HG03439 (cell line): Measurements from ENCODE around the gene KIF16B.

Experiments used
- ATAC-seq: cut with Tn5 transposase; IDR thresholded peaks from one replicate; pipeline ENCODE4 v1.9.1; 2021; ENCODE audit warnings: mild to moderate bottlenecking, moderate library complexity; ENCODE audit not compliant: unreplicated experiment

The KIF16B gene

DNA sequence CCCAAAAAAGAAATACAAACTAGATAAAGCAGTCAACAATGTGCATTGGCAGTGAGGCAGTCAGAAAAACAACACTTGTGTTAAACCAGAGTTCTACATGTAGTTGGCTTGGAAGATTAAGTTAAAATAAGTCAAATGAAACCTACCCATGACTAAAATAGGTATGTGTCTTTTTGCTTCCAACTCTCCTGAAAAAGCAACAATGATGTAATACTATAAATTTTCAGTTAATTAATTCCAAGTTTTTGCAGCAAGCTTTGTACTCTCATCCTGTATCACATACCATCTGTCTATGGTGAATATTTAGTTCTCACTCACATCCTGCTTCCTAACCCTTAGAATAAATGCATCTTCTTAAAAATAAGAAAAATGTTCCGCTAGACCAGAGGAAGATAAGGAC is 261.5 kb downstream of the KIF16B start:
- ATAC-seq = no peak

DNA sequence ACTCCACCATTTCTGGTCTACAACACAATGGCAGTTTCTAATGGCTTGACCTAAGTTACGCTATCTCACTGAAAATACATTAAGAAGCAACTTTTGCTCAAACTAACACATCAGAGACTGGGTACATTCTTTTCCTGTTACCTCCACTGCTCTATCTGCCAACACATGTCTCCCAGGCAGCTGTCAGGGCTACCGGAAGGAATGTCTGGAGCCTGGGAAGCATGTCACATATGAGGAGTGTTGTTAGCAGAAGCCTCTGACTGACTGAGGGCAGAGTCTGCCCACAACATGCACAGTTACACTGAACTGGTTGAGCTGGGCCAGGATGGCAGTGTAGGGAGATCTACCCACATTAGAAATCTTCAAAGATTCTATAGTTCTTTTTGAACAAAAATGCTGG is 264.5 kb downstream of the KIF16B start:
- no peak for ATAC-seq

DNA sequence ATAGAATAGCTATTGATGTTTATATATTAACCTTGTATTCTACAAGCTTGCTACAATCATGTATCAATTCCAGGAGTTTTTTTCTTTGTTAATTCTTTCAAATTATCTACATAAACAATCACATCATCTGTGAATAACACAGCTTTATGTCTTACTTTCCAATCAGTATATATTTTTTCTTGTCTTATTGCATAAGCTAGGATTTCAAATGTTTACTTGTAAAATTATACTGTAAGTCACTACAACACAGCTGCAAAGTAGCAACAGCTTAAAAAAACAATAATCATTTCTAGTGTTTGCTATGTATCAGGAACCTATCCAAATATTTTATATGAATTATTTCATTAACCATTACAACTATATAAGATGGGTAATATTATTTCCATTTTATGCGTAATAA is 270.4 kb downstream of the KIF16B start:
- ATAC-seq = no peak

DNA sequence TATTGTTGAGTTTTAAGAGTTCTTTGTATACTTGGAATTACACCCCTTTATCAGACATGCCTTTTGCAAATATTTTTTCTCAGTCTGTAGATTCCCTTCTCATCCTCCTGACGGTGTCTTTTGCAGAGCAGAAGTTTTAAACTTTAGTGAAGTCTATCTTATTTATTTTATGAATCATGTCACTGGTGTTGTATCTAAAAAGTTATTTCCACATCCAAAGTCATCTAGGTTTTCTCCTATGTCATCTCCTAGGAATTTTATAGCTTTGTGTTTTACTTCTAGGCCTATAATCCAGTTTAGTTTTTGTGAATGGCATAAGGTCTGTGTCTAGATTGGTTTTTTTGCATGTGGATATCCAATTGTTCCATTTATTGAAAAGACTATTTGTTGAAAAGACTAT is 271.3 kb downstream of the KIF16B start:
- no peak for ATAC-seq

DNA sequence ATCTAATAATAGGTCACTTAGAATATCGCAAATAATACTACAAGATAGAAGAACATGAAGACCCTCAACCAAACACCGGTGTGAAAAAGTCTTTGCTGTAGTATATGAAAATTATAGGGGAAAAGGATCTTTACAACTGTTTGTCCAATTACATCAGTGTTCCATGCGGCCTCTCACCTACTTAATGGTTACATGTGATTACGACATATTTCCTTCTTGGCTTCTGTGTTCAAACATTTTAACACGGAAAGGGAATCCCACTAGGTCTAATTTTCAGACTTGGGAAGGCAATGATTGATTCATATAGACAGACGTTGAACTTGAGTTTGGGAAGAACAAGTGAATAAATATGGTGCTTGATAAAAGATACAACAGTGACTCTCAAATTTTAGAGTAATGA is 273.4 kb downstream of the KIF16B start:
- ATAC-seq = no peak

DNA sequence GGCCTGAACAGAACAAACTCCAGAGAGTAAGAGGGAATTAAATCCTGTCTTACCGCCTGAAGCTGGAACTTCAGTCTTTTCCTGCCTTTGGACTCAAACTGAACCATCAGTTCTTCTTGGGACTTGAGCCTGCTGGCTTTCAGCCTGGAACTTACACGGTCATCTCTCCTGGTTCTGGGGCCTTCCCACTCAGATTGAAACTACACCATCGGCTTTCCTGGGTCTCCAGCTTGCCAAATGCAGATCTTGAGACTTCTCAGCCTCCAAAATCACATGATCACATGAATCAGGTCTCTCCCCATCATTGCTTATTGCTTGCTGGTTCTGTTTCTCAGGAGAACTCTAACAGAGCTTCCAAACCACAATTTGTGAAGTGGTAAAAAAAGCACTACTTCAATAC is 276.3 kb downstream of the KIF16B start:
- no peak for ATAC-seq

DNA sequence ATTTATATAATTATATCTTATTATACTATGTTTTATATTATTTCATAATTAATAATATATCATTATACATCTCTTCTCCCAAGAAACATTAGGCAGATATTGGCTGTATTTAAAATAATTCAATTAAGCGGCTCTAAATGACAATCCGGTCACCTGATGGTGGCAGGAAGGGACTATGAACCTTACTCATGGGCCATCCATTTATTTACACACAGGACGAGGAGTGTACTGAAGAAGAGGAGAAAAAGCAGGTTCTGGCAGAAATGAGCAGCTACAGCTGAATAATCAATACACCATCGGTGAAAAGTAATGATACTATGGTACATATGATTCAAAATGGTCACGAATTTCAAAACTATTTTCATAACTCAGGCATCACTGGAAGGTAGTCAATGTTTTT is 277.7 kb downstream of the KIF16B start:
- ATAC-seq = no peak

DNA sequence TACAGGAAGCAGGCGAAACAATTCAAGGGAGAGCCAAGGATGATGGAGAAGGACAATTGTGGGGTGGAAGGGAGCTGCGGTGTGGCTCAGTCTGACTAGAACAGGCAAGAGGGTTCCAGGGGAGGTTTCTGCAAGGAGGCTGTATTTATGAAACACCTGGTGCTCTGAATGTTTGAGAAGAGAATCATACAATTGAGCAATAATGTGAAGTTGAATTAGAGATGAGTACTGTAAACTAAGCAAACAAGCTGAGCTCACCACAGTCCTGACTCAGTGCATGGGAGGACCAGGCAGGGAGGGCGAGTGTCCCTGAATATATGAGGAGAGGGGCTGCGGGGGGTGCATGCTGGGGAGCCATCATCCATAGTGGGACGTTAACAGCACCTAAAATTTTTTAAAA is 279.7 kb downstream of the KIF16B start:
- no peak for ATAC-seq

DNA sequence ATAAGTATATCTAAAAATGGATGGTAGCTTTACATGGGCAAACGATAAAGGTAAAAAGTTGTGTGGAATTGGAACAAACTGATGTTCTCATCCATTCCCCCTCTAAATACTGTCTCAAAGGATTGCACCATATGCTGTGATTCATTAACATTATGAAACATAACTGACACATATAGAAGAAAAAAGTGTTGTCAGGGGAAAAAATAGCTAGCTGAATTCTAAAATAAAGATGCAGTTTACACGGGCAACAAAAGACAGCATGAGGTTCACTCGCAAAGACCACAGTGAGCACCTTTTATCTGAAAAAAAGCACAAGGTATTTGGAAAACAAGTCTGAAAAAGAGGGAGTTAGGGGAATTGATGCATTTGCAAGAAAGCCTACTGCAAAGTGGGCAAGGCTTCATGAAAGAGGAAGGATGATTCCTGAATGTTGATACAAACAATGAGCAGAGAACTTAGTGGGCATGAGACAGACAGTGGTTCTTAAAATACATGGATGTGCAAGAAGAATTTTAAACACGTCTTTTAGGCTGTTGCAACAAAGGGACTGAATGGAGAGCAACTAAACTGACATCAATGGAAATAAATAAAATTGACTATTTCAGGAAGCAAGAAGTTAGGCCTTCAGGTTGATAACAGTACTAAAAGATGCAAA is 280.9 kb downstream of the KIF16B start:
- no peak for ATAC-seq

DNA sequence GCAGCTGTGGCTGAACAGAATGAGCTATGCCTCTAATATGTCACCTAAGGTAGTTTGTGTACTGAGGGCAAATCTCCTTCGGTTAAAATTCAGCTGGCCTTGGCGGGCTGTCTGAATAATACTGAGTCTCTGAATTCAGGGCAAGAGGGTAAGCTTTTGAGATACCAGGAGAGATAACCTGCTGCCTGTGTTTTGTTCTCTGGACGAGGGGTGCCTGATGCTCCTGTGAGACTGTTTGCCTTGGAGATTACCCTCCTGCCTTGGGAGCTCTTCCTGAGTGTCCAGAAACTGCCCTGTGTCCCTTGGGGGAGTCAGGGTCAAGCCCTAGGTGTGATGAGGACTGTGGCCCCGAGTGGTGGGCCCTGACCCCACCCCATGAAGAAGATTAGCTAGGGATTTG is 282.9 kb downstream of the KIF16B start:
- ATAC-seq = no peak

DNA sequence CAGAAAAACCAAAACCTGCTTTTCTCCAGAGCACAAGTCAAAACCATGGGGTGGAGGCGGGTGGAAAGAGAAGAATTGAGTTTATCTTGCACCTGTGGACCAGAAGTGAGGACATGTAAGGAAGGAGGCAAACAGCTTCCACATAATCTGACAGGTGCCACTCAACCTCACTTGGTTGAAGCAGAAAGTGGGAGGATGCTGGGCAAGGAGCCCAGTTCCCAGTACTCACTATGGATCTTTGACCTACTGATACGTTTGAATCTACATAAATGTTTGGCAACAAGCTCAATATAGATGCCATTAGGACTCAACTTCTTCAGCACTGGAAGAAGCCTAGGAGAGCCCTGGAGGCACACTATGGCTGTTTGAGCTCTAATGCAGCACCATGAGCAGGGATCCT is 285.5 kb downstream of the KIF16B start:
- ATAC-seq = no peak

DNA sequence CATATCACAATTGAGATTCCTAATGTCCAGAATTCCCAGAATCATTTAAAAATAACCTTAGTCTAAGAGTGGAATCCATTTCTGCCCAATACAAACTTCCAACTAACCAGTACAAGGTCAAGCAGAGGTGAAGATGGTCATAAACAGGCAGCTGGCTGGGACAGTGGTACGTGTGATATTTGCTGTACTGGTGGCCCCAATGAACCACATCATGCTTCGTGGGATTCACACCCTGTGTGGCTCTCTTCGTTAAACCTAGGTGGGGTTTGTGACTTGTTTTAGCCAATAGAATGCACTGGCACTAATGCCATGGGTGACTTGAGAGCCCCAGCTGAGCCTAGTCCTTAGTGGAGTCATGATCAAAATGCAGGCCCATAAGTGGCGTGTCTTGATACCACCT is 286.6 kb downstream of the KIF16B start:
- ATAC-seq = no peak

DNA sequence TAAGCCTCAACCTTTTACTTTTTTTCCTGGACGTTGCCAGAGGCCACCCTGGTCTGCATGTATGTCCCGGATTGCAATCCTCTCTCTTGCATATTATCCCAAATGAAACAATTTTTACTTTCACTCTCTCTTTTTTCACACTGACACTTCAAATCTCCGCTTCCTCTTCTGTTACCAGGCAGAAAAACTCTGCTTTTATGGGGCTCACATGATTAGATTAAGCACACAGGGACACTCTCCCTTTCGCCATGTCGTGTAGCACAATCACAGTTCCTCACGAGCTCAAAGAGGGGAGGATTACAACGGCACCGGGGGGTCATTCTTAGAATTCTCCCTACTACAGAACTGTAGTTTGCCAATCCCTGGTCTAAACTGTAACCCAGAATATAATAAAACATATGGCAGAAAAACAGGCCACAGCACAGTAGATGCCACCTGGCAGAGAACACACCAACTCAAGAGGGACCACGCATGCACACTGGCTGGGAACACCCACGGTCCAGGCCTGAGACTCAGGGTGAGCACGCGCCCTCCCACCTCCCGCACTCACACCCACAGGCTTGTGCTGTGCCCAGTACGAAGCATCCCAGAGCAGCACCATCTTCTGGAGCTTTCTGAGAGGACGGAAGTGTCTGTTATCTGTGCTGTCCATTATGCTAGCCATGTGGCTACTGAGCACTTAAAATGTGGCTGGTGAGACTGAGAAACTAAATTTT is 288.7 kb downstream of the KIF16B start:
- no peak for ATAC-seq

DNA sequence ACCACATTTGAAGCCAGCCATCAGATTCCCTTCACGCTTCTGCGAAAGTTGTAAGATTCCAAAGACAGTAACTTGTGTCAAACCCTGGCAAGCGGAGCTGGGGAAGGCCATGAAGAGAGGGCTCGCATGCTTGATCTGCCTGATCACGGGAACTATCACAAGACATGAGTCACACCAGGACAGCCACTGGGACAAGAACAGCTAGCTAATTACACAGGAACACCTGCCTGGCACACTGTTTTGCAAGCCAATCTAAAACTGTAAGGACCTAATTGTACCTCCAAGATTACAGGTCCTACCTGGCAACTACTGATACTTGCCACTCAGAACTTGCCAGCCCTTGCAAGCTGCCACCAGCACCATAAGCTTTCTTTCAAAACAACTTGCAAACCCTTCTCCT is 289.3 kb downstream of the KIF16B start:
- ATAC-seq = no peak

DNA sequence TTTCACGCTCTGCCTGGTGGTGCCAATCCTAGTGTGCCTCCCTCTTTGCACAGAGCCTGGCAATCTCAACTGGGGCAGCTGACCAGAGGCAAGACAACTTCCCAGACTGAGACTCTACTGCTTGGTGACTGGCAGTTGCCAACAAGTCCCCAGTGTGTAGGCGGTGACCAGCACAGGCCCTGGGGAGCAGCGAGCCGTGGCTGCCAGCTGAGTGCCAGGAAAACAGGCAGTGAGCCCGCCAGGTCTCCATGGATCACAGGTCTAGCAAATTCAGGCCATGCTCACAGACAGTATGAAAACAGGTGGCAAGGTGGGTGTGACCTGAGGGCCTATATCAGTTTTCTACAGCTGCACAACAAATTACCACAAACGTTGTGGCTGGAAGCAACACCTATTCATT is 289.9 kb downstream of the KIF16B start:
- ATAC-seq = no peak

DNA sequence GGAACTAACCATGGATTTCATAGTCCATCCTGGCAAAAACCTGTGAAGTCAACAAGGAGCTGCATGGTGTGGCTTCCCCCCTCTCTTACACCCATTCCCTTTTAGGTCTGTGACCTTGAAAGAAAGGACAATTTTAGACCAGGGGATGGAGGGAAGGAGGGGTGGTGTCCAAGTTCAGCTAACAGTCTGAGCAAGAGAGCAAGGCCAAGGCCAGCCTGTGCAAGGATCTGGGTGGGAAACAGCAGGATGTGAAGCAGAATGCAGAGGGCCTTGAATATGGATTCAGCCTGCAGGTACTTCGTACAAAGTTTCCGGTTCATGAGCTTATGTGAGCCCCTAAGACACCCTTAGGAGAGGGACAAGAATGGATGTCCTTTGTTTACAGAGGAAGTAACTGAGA is 293.0 kb downstream of the KIF16B start:
- no peak for ATAC-seq

DNA sequence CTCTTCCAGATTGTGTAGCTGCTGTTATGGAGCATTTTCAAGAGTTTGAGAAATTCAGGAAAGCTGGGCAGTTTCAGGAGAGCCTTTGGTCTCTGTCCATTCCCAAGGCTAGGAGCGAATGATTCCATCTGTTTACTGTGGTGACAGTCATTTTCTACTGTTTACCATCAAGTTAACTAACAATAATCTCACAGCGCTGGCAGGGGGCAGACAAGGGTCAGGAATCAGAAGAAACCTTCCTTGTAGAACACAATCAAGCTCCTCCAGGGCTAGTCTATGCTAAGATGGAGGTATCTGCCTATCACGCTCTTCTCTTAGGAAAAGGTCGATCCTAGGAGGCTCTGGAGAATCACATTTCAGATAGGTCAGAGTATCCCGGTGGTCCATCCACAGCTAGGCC is 293.9 kb downstream of the KIF16B start:
- ATAC-seq = no peak

DNA sequence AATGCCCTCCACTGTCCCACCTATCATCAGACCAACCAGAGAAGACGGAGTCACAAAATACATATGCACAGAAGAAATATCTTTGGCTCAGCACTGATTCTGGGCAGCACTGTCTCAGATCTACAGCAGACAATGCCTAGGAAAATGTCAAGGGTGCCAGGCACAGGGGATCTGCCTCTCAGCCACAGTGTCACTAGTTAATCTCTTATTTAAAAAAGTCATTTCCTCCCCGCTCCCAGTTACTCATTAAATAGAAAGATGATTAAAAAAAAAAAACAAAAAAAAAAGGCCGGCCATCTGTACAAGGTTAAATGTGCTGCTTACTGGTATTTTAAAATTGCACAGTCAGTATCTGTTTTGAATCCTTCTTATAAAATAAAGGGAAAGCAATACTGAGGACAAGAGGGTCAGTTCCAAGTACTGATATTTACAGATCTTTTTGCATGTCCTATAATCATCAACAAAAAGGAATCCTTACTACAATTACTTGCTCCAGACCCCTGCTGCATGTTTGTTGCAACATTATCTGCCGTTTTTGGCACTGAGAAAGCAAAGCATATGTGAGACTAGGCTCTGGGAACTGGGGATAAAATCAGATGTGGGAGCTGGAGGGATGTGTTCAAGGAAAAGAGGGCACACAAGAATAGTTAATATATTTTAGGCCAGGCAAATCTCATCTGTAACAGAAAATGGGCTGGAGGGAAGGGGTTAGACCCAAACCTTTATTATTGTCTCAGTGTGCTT is 299.3 kb downstream of the KIF16B start:
- ATAC-seq = no peak

DNA sequence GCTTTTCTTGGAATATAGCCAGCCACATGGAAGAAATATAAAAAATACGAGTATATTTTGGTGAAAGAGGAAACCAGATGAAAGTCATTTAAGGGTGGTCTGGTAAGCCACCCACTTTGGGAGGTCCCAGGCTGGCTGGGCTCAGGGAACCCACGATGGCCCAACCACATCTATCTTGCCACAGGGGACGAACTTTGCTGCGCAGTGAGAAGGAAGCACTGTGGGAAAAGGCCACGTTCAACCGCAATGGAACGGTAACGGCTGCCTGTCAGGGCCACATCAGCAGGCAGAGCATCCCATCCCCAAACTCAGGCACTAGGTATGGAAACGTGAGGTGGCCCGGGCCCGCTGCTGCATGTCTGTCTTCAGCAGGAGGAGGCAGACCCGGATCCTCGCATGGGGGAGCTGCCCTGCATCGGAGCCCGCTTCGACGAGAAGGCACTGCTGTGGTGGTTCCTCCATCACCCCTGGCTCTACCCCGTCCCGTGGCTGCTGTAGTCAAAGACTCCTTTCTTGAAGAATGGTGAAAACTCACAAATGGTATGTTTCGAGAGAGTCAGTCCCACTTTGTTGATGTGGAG is 300.4 kb downstream of the KIF16B start:
- ATAC-seq = no peak

DNA sequence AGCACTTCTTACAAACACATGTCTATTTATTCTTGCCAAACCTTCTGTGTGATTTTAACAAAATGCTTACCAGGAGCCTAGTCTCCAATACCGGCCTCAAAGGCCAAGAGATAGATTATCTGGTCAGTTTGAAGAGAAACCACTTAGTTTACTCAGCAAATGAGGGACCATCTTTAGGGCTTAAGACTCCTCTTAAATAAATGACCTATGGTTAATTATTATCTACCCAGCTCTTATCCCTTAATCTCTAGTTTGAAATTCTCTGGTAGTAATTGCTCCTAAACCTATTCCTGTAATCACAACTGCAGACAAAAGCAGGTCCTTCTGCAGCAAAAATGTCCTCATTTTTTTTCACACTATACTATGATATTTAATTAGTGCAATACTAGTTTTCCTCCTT is 301.8 kb downstream of the KIF16B start:
- ATAC-seq = no peak

DNA sequence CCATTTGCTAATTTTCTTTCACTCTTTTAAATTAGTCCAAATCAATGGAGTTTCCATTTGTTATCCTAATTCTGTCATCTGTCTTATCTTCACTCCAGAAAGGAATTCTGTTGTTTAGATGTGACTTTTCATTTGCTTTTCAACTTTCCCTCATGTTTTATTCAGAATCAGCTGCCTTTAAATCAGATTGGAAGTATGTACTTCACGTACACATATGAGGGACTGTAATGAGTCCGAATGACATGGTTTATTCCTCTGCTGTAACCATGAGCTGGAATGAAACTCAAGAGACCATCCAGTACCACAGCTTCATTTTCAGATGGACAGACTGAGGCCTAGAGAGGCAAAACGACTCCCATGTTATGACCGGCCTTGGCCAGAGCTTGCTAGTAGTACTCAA is 302.3 kb downstream of the KIF16B start:
- no peak for ATAC-seq
